GM12875 (cell line): ENCODE data around the gene EXD2.

Source experiments
- H3K4me3 ChIP-seq: one replicate; pipeline ENCODE4 v1.5.1; 2011; ENCODE audit warnings: low read depth, low read length, control low read depth
- TF ChIP-seq, protein P1 (sequence below): IDR thresholded peaks from 2 replicates; pipeline ENCODE4 v1.5.1; 2011; ENCODE audit warnings: low read depth, mild to moderate bottlenecking, control low read depth, inconsistent platforms, low read length, moderate library complexity, borderline replicate concordance; ENCODE audit not compliant: insufficient read depth

Gene EXD2

DNA sequence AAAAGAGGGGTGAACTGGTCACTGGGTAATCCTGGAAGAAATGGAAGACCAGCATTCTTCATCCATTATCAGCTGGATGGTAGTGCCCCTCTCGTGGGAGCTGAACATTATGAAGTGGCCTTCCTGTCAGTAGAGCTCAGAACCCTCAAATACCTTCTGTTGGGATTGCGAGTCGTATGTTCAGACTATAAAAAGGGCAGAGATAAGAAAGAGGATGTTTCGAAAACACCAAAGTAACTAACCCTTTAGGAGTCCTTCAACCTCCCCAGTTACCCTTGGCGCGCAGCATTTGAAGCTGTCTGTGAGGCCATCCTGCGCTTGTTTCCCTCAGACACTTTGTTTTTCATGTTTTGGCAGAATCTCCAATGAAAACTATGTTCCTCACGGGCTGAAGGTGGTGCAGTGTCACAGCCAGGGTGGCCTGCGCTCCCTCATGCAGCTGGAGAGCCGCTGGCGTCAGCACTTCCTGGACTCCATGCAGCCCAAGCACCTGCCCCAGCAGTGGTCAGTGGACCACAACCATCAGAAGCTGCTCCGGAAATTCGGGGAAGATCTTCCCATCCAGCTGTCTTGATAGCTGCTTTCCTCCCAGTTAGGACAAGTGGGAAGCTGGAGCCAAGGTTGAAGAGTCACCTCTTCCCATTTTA, 49.4 kb downstream of the EXD2 start:
- TF ChIP-seq, protein P1, sequence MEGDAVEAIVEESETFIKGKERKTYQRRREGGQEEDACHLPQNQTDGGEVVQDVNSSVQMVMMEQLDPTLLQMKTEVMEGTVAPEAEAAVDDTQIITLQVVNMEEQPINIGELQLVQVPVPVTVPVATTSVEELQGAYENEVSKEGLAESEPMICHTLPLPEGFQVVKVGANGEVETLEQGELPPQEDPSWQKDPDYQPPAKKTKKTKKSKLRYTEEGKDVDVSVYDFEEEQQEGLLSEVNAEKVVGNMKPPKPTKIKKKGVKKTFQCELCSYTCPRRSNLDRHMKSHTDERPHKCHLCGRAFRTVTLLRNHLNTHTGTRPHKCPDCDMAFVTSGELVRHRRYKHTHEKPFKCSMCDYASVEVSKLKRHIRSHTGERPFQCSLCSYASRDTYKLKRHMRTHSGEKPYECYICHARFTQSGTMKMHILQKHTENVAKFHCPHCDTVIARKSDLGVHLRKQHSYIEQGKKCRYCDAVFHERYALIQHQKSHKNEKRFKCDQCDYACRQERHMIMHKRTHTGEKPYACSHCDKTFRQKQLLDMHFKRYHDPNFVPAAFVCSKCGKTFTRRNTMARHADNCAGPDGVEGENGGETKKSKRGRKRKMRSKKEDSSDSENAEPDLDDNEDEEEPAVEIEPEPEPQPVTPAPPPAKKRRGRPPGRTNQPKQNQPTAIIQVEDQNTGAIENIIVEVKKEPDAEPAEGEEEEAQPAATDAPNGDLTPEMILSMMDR: no peak
- no peak overlapping the region for H3K4me3 ChIP-seq

DNA sequence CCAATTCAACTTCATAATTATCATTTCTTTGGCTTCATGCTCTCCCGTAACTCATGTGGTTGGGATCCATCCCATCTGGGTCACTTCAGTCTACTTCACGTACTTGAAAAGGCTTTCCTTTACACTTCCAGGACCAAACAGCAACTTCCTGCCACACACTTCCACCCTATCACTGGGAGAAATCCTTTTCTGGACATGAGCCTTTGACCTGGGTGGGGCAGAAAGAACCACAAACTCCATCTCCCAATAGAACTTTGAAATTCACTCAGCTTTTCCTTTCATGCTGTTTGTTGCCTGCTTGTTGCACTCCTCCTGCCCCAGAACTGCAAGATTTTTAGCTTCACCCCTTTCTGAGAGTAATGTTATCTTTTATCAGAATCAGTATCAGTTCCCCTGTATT, 50.3 kb downstream of the EXD2 start:
- TF ChIP-seq, protein P1: no peak
- no peak overlapping the region for H3K4me3 ChIP-seq

DNA sequence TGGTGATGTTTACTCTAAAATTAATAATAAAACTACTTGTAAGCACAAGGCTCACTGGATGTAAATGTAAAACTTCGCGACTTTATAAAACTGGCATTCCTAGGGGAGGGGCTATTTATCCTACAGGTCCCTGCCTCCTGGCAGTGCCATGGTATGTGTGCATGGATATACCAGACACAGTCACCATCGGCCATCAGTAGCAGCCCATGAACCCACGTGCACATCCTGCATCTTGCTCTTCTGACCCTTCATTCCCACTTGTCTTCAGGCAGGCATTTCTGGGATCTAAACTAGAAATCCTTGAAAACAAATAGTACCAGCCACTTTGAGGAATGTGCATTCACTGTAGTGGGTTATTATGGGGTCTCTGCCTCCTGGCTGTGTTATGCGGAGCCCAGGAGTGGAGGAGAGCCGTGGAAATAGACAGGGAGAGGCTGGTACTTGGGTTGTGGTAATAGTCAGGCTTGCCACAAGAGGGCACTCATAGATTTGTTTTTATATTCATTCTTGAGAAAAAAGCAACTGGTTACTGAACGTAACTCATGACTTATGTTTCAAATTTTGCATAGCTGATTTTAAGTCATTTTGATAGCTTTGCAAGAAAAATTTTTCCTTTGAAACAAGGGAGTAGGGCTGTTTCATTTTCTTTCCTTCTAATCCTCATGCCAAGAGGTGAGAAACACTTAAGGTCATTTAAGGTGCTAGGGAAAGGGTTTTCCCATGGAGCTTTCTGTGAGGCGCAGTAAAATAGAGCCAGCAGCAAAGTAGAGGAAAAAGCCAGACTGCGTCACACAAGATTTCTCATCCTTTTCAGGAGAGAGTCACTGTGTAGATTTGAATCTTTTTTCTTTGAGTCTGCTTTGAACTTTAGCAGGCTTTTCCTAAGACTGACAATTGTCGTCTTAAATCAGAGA, 51.3 kb downstream of the EXD2 start:
- no peak overlapping the region for H3K4me3 ChIP-seq
- TF ChIP-seq, protein P1: peak; percentile 57; the same call in 1 of the 2 replicates

DNA sequence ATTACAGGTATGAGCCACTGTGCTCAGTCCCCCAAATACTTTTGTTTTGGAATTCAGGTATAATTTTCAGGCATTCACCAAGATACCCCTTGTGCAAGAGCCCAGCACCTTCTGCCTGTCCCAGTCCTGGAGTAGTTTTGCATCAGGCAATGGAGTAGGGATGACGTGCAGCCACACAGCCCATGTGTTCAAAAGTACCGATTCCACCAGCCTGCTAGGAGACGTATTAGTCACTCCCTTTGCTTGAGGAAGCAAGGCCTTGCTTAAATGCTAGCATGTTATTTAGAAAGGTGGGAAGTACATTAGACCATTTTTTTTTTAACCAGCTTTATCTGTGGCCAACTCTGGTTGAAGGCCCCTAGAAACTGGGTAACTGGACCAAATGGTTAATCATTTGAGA, 53.6 kb downstream of the EXD2 start:
- TF ChIP-seq, protein P1: no peak
- no peak overlapping the region for H3K4me3 ChIP-seq

DNA sequence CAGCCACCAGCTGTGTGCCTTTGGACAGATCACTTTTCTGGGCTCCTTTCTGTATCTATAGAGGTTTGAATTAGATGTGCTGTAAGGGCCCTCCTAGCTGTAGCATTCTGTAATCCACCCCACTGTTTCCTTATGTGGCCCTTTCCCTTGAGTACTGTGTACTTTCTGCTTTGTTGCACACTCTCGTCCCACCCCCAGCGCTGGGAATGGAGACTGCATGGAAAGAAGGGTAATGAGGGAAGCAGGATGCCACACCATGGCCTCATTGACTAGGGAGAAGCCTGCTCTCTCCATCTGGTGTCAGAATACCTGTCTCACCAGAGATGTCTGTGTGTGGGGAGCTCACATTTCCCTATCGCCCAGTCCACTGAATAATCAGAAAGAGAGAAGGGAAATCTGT, 55.0 kb downstream of the EXD2 start:
- no peak overlapping the region for H3K4me3 ChIP-seq
- TF ChIP-seq, protein P1: no peak

DNA sequence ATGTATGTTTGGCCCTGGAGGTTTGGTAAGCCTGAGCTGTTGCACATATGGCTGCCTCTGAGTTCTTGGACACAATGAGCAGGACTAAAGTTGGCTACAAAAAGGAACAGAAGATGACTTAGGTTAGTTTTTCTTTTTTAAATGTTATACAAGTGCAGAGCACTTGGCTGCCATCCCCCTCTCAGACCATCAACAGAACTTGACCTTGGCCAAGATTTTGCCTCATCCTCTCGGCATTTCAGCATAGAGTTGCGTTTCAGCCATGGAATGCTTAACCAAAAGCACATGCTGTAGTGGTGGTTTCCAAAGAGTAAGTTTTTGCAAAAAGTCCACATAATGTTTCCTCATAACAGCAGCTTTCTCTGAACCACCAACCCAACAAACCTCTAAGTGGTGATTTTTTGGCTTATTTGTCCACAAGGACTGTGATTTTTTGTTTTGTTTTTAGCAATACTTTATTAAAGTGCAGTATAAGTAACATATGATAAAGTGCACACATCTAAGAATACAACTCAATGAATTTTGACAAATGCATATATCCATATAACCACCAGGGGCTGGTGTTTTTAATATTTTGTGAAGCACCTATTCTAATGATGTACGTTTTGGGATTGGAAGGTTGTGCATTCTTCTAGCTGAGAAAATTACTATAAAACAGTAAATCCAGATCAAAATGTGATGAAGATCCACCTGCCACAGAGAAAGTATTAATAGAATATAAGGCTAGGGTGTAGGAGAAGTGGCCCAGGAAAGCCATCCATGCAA, 56.6 kb downstream of the EXD2 start:
- TF ChIP-seq, protein P1: no peak

More for the DNA sequence above, 56.6 kb downstream of the EXD2 start:
- H3K4me3 ChIP-seq: no peak overlapping the region
